HG03469 (cell line): ENCODE data around the gene GCK.
"Not testable (repeated sequence)": the region's sequence is repeated elsewhere in the genome, so short reads cannot be mapped to it uniquely, and the experiment has no call there.

Source experiments
- ATAC-seq: cut with Tn5 transposase; IDR thresholded peaks from one replicate; pipeline ENCODE4 v1.9.1; 2021; ENCODE audit warnings: mild to moderate bottlenecking, moderate library complexity, moderate number of reproducible peaks; ENCODE audit not compliant: unreplicated experiment

The GCK gene

GRCh38 chr7:44210107-44210506, 20.9 kb upstream of the GCK start:
- no peak for ATAC-seq

GRCh38 chr7:44208085-44208484, 18.8 kb upstream of the GCK start:
- ATAC-seq: no peak

- ATAC-seq: no peak
Measured at GRCh38 chr7:44206008-44206407, 16.8 kb upstream of the GCK start.

GRCh38 chr7:44201813-44202212, 12.6 kb upstream of the GCK start:
- no peak for ATAC-seq

- peak; percentile 95 for ATAC-seq
Measured at GRCh38 chr7:44200699-44201461, 11.6 kb upstream of the GCK start, which contains the start of gene YKT6. TSS of gene YKT6 (plus strand) at chr7:44200978. CDS start at chr7:44201136, 158 bp downstream.

- not testable (repeated sequence) for ATAC-seq
Measured at GRCh38 chr7:44200163-44200562, 10.9 kb upstream of the GCK start.

- no peak for ATAC-seq
Measured at GRCh38 chr7:44197474-44197873, 8.2 kb upstream of the GCK start.

- ATAC-seq: no peak
Measured at GRCh38 chr7:44196450-44196872, 7.2 kb upstream of the GCK start.

- no peak for ATAC-seq
Measured at GRCh38 chr7:44195889-44196288, 6.7 kb upstream of the GCK start.

- ATAC-seq: no peak
Measured at GRCh38 chr7:44194562-44195145, 5.4 kb upstream of the GCK start.

GRCh38 chr7:44194069-44194468, 4.8 kb upstream of the GCK start:
- no peak for ATAC-seq

- no peak for ATAC-seq
Measured at GRCh38 chr7:44193011-44193802, 4.0 kb upstream of the GCK start.

GRCh38 chr7:44191171-44191570, 1.9 kb upstream of the GCK start:
- no peak for ATAC-seq

- ATAC-seq: no peak
Measured at GRCh38 chr7:44189993-44190872, 994 bp upstream of the GCK start.

GRCh38 chr7:44188480-44189225, 586 bp downstream of the GCK start:
- ATAC-seq: no peak

- ATAC-seq: no peak
Measured at GRCh38 chr7:44187636-44188416, 1.4 kb downstream of the GCK start.

- no peak for ATAC-seq
Measured at GRCh38 chr7:44186736-44187135, 2.5 kb downstream of the GCK start.

GRCh38 chr7:44185729-44186128, 3.5 kb downstream of the GCK start:
- ATAC-seq: no peak

GRCh38 chr7:44184873-44185446, 4.3 kb downstream of the GCK start:
- no peak for ATAC-seq
